H54 (cell line): ENCODE measurements around the gene PI4KB.

Source experiments
- DNase-seq: peaks from one replicate; pipeline ENCODE4 v3.0.0; 2011; ENCODE audit warnings: low spot score, mixed read lengths; ENCODE audit not compliant: insufficient read length
- FAIRE-seq: peaks from 3 replicates; lab custom pipeline; 2011; peaks lifted over from hg19 to GRCh38; lab: Jason Lieb, UNC
- POLR2A ChIP-seq: IDR thresholded peaks from 2 replicates; pipeline ENCODE4 v1.6.1; 2011; ENCODE audit warnings: low read depth, mild to moderate bottlenecking, low read length

Gene PI4KB

GRCh38 chr1:151265446-151266236 lies 61.6 kb downstream of the PI4KB start:
- no peak for TF ChIP-seq POLR2A
- DNase-seq: no peak
- no peak for FAIRE-seq

GRCh38 chr1:151259351-151259750 lies 67.9 kb downstream of the PI4KB start:
- no peak for DNase-seq
- no peak for TF ChIP-seq POLR2A
- FAIRE-seq: no peak

- TF ChIP-seq POLR2A: no peak
- FAIRE-seq: no peak
- no peak for DNase-seq
These were observed 71.8 kb downstream of the PI4KB start for GRCh38 chr1:151255381-151255780.

- FAIRE-seq: peak; percentile 80
- TF ChIP-seq POLR2A: peak; percentile 98
- DNase-seq: peak; percentile 99
These were observed 72.7 kb downstream of the PI4KB start, which contains the start of gene PSMD4 for GRCh38 chr1:151254217-151255213. PSMD4 (plus strand) TSS chr1:151254734; CDS start chr1:151254783, 49 bp downstream.

DNA sequence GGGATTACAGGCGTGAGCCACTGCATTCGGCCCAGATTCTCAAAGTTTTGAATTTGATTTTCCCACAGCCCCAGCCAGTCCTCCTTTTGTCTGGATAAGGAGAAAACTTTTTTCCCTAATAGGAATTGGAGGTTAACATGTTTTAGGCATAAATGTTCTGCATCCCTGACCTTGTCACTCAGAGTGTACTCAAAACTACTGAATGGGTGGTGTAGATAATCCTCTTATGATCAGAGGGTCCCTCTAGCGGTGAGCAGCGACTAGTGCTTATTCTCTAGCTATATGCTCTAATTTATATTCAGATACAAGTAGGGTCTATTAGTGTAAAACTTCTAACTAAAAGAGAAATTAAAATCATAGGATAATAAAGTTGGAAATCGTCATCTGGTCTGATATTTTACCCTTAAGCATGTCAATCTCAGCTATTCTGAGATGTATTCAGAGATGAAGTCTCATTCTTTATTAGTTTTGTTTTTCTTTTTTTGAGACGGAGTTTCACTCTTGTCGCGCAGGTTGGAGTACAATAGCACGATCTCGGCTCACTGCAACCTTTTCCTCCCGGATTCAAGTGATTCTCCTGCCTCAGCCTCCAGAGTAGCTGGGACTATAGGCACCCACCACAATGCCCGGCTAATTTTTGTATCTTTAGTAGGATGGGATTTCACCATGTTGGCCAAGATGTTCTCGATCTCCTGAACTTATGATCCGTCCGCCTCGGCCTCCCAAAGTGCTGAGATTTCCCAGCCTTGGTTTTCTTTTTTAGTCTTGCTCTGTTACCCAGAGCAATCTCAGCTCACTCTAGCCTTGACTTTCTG lies 75.4 kb downstream of the PI4KB start:
- TF ChIP-seq POLR2A: no peak
- FAIRE-seq: no peak

GRCh38 chr1:151246786-151247185 lies 80.4 kb downstream of the PI4KB start:
- DNase-seq (no peak), FAIRE-seq (no peak)
- no peak for TF ChIP-seq POLR2A

More for the DNA sequence above, 75.4 kb downstream of the PI4KB start:
- DNase-seq: peak; percentile 79

- FAIRE-seq: no peak
These were observed 83.5 kb downstream of the PI4KB start for GRCh38 chr1:151243683-151244216.

GRCh38 chr1:151242442-151242841 lies 84.8 kb downstream of the PI4KB start:
- FAIRE-seq (no peak), DNase-seq (no peak)
- no peak for TF ChIP-seq POLR2A

More at GRCh38 chr1:151243683-151244216, 83.5 kb downstream of the PI4KB start:
- no peak for DNase-seq
- TF ChIP-seq POLR2A: no peak
